PC-9 (cell line): Measurements from ENCODE around the gene RALBP1. TPM values are rescaled to one million over a fixed set of nuclear protein-coding genes. Genes with fewer than 3 reads are reported as not detected.
A peak's percentile ranks its signal among the peaks of the same experiment; 100 is the strongest.

ENCODE experiments used
- BruUV-seq: library from RNA; stranded (reverse); fragments of 400-500 nt; replicated peaks from 2 replicates; lab custom pipeline; 2021; lab: Mats Ljungman, UMichigan
- CTCF ChIA-PET: fragments of 300-600 bp; sonication (Branson Sonifier 250); formaldehyde crosslinking; loops from one replicate; lab custom pipeline; 2022; ENCODE audit warnings: antibody characterized with exemption; lab: Charles Lee
- POLR2A ChIA-PET: fragments of 300-600 bp; sonication (Branson Sonifier 250); formaldehyde crosslinking; loops from one replicate; lab custom pipeline; 2022; ENCODE audit warnings: antibody characterized with exemption; ENCODE audit not compliant: unreplicated experiment; lab: Charles Lee
- DNase-seq, 2 experiments: peaks; one replicate each; pipeline versions ENCODE4 v3.0.0 to v3.0.0-alpha.2; 2015 to 2022; ENCODE audit warnings: mixed read lengths in 1 of 2
- H2AFZ ChIP-seq: fragments of 200-600 bp; sonication (generic); 2 replicates; pipeline ENCODE4 v1.8.1; 2017; ENCODE audit warnings: antibody characterized with exemption
- H3F3A ChIP-seq: fragments of 200-600 bp; sonication (generic); 2 replicates; pipeline ENCODE4 v1.8.1; 2017; ENCODE audit warnings: antibody characterized with exemption, mild to moderate bottlenecking, low read depth; ENCODE audit not compliant: insufficient read depth
- H3K27ac ChIP-seq: fragments of 200-600 bp; sonication (generic); 2 replicates; pipeline ENCODE4 v1.6.1; 2016; ENCODE audit warnings: mixed run types
- H3K27me3 ChIP-seq: fragments of 200-600 bp; sonication (generic); 2 replicates; pipeline ENCODE4 v1.6.1; 2016; ENCODE audit warnings: low read depth, mixed run types; ENCODE audit not compliant: insufficient read depth
- H3K36me3 ChIP-seq: fragments of 200-600 bp; sonication (generic); 2 replicates; pipeline ENCODE4 v1.6.1; 2016; ENCODE audit warnings: low read depth, mixed run types
- H3K4me1 ChIP-seq: fragments of 200-600 bp; sonication (generic); replicated peaks from 2 replicates; pipeline ENCODE4 v1.6.1; 2016; ENCODE audit warnings: mixed run types; ENCODE audit not compliant: insufficient read depth
- H3K4me2 ChIP-seq: fragments of 200-600 bp; sonication (generic); 2 replicates; pipeline ENCODE4 v1.6.1; 2017; ENCODE audit warnings: mixed run types
- H3K4me3 ChIP-seq: fragments of 200-600 bp; sonication (generic); 2 replicates; pipeline ENCODE4 v1.6.1; 2016; ENCODE audit warnings: mixed run types
- H3K79me2 ChIP-seq: fragments of 200-600 bp; sonication (generic); 2 replicates; pipeline ENCODE4 v1.6.1; 2017; ENCODE audit warnings: low read depth, mixed run types
- H3K9me2 ChIP-seq: fragments of 200-600 bp; sonication (generic); 2 replicates; pipeline ENCODE4 v1.8.1; 2017; ENCODE audit warnings: mild to moderate bottlenecking; ENCODE audit not compliant: insufficient read depth
- H3K9me3 ChIP-seq: fragments of 200-600 bp; sonication (generic); 2 replicates; pipeline ENCODE4 v1.8.1; 2016; ENCODE audit warnings: low read depth; ENCODE audit not compliant: insufficient read depth
- H4K20me1 ChIP-seq: fragments of 200-600 bp; sonication (generic); 2 replicates; pipeline ENCODE4 v1.8.1; 2017; ENCODE audit not compliant: insufficient read depth
- EZH2 ChIP-seq: fragments of 200-600 bp; sonication (generic); IDR thresholded peaks from 2 replicates; pipeline ENCODE4 v1.8.0; 2017; ENCODE audit warnings: antibody characterized with exemption, low read depth
- intact Hi-C: fragments of 100-400 bp; cut with micrococcal nuclease; formaldehyde crosslinking; loops from one replicate; pipeline ENCODE4 v1.10.0; 2022; ENCODE audit not compliant: unreplicated experiment
- total RNA-seq: library from RNA; stranded (reverse); gene quantifications from 2 replicates; pipeline ENCODE4 v1.2.3, GENCODE V29; 2021
- TF ChIP-seq, protein P1 (sequence below): fragments of 200-600 bp; sonication (generic); conservative IDR thresholded peaks from 2 replicates; pipeline ENCODE4 v1.6.1; 2017; ENCODE audit warnings: mixed run types, antibody characterized with exemption, mild to moderate bottlenecking, moderate library complexity

The RALBP1 gene
- total RNA-seq, 1 experiment from 2014 or later: 95.0 TPM

DNA sequence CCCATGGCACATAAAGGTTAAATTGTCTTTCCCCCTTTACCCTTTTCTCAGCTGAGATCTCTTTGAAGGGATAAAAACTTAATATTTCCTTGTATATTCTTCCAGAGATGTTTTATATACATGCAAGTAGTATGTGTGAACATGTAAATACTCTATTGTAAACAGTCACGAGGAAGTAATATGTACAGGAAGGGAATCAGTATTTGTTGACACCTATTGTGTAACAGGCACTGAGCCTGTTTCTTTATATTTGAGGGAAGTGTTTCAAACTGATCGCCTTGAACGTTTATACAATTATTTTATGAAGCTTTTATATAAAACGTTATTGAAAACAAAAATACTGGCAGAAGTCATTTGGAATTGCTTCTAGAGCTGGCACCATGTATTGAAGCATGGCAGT lies 13.2 kb downstream of the RALBP1 start:
- Histone ChIP-seq H3K27me3 (no peaks in the 10 kb centered on the region), H3K36me3 (0 out of 2 replicates have a peak, but pooled peaks cover 14% of the 10 kb centered on the region), H3K4me1 (no peaks in the 10 kb centered on the region), H3K27ac (no peak overlapping the region), H3K4me2 (no peak overlapping the region), H3K9me2 (no peaks in the 10 kb centered on the region), H3F3A (no peaks in the 10 kb centered on the region; the same call in 1 of the 2 replicates), H3K4me3 (no peak overlapping the region), H3K9me3 (no peaks in the 10 kb centered on the region), H2AFZ (no peak overlapping the region), H4K20me1 (peaks cover 5% of the 10 kb centered on the region), H3K79me2 (peaks cover 91% of the 10 kb centered on the region)
- intact Hi-C loops: no loop called here
- BruUV-seq: no TSS peak
- TF ChIP-seq EZH2: no peak
- TF ChIP-seq, protein P1, sequence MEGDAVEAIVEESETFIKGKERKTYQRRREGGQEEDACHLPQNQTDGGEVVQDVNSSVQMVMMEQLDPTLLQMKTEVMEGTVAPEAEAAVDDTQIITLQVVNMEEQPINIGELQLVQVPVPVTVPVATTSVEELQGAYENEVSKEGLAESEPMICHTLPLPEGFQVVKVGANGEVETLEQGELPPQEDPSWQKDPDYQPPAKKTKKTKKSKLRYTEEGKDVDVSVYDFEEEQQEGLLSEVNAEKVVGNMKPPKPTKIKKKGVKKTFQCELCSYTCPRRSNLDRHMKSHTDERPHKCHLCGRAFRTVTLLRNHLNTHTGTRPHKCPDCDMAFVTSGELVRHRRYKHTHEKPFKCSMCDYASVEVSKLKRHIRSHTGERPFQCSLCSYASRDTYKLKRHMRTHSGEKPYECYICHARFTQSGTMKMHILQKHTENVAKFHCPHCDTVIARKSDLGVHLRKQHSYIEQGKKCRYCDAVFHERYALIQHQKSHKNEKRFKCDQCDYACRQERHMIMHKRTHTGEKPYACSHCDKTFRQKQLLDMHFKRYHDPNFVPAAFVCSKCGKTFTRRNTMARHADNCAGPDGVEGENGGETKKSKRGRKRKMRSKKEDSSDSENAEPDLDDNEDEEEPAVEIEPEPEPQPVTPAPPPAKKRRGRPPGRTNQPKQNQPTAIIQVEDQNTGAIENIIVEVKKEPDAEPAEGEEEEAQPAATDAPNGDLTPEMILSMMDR: no peak
- POLR2A ChIA-PET: no interaction called here
- CTCF ChIA-PET: no interaction called here
- no peak for DNase-seq

GRCh38 chr18:9494778-9495331 lies 19.5 kb downstream of the RALBP1 start:
- Histone ChIP-seq H3K36me3 (0 out of 2 replicates have a peak, but pooled peaks cover 14% of the 10 kb centered on the region), H3K9me2 (no peaks in the 10 kb centered on the region), H3K27ac (no peak overlapping the region), H2AFZ (no peak overlapping the region), H3K4me2 (0 out of 2 replicates have a peak overlapping the region, but pooled peaks have one; percentile 36), H3K4me1 (peaks cover 24% of the 10 kb centered on the region), H4K20me1 (no peaks in the 10 kb centered on the region; the same call in none of the 2 replicates), H3F3A (peaks cover 13% of the 10 kb centered on the region; the same call in 1 of the 2 replicates), H3K79me2 (peaks cover 69% of the 10 kb centered on the region), H3K4me3 (no peak overlapping the region), H3K27me3 (no peaks in the 10 kb centered on the region), H3K9me3 (no peaks in the 10 kb centered on the region)
- TF ChIP-seq EZH2: no peak
- TF ChIP-seq, protein P1: no peak
- POLR2A ChIA-PET: no interaction called here
- no peak for DNase-seq
- CTCF ChIA-PET: no interaction called here
- intact Hi-C loops: no loop called here
- no TSS peak for BruUV-seq

DNA sequence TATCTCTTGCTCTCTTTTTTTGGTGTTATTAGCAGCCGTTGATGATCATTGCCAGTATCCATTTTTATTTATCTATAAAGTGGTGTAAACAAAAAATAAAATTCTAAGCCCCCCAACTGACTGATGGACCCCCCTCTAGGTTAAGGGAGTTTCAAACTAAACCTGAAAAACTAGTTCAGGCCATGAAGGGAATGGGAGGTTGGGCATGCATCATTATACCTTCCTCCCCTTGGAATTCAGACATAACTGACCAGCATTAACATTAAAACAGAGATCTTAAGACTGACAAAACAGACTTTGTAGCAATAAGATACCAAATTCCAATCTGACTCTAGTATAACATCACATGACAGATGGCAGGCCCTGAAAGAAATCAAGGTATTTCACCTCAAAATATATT lies 20.2 kb downstream of the RALBP1 start:
- Histone ChIP-seq H2AFZ (no peak overlapping the region), H3K9me3 (no peaks in the 10 kb centered on the region), H3K4me2 (peak overlapping the region; percentile 36), H3K27ac (peak overlapping the region; percentile 39), H3K4me3 (no peak overlapping the region), H3K36me3 (0 out of 2 replicates have a peak, but pooled peaks cover 15% of the 10 kb centered on the region), H3K27me3 (no peaks in the 10 kb centered on the region), H4K20me1 (no peaks in the 10 kb centered on the region; the same call in none of the 2 replicates), H3K9me2 (no peaks in the 10 kb centered on the region), H3K4me1 (peaks cover 24% of the 10 kb centered on the region), H3K79me2 (peaks cover 68% of the 10 kb centered on the region), H3F3A (peaks cover 13% of the 10 kb centered on the region; the same call in 1 of the 2 replicates)
- ChIA-PET POLR2A (interaction anchor here (0.6 to 0.7 kb wide), 2 partner anchors 20 to 358 kb away, joined by 3 to 4 read pairs; no protein-coding TSS in a partner anchor), CTCF (no interaction called here)
- TF ChIP-seq, protein P1: no peak
- TF ChIP-seq EZH2: no peak
- no peak for DNase-seq
- intact Hi-C loops: no loop called here
- BruUV-seq: no TSS peak
